Keratinocyte (primary cell): ENCODE data around the gene HDAC7.

Experiments
- CTCF ChIP-seq, 3 experiments: IDR thresholded peaks in 1 of 3; conservative IDR thresholded peaks in 1 of 3; optimal IDR thresholded peaks in 1 of 3; 2 replicates in 2 of 3; 3 replicates in 1 of 3; pipeline versions ENCODE3 to v1.5.1; 2011; ENCODE audit warnings: low read length in 3 of 3, mild to moderate bottlenecking in 3 of 3, moderate library complexity in 2 of 3, control low read depth in 1 of 3, inconsistent platforms in 1 of 3; ENCODE audit not compliant: insufficient read depth in 2 of 3; ENCODE audit errors: extremely low read depth in 1 of 3
- EZH2 ChIP-seq: IDR thresholded peaks from one replicate; pipeline ENCODE4 v1.6.1; 2012; ENCODE audit warnings: inconsistent platforms, mild to moderate bottlenecking, low read length, moderate library complexity

- TF ChIP-seq CTCF (optimal IDR thresholded peaks at IDR 0.05 in 1 of 3, IDR thresholded peaks at IDR 0.05 in 1 of 3, conservative IDR thresholded peaks at IDR 0.05 in 1 of 3; ENCODE audit: extremely low read depth in 1 of 3, insufficient read depth in 2 of 3, low read length in 3 of 3) (no peak), EZH2 (no peak)
Measured at GRCh38 chr12:47828008-47828975, 8.6 kb upstream of the HDAC7 start.
